Measurements from ENCODE around the gene POLR3G. TPM values are rescaled to one million over a fixed set of nuclear protein-coding genes. Genes with fewer than 3 reads are reported as not detected.

The POLR3G gene
- total and polyA plus RNA-seq, 2 of the 13 experiments (the other 11 are each of a cell fraction or from before 2014, with no cell fraction given): 1.2 to 7.3 TPM

- TF ChIP-seq KMT2A (CRISPR knock-in tag; IDR thresholded peaks at IDR 0.05) (no peak), SMAD3 (CRISPR knock-in tag; IDR thresholded peaks at IDR 0.05) (no peak), ZBTB38 (CRISPR knock-in tag; IDR thresholded peaks at IDR 0.05) (no peak), MXI1 (IDR thresholded peaks at IDR 0.05; ENCODE audit: borderline replicate concordance, low read depth, low read length) (no peak)
Observed at GRCh38 chr5:90503596-90503995, 28.9 kb downstream of the POLR3G start (continued).

- no peaks in the 10 kb centered on the region for H3K36me3 ChIP-seq (replicated peaks in 1 of 2; ENCODE audit: control insufficient read depth in 1 of 2, insufficient read depth in 2 of 2, low read length in 2 of 2)
- ChIA-PET POLR2A (no interaction called here), CTCF (ENCODE audit: low intra/inter-chr PET ratio, low total read pairs) (no interaction called here)
- no peaks in the 10 kb centered on the region for H3K9me3 ChIP-seq (ENCODE audit: low read length)
- H3K27me3 ChIP-seq (ENCODE audit: control insufficient read depth in 1 of 2, insufficient read depth in 2 of 2, low read length in 2 of 2): no peaks in the 10 kb centered on the region
- WGBS (ENCODE audit: low lambda C conversion rate): 84% methylated on average over 2 of the region's 2 CpGs
- no peak overlapping the region for H2AFZ ChIP-seq (ENCODE audit: low read length)
- H3K79me2 ChIP-seq (ENCODE audit: insufficient read depth, low read length): no peaks in the 10 kb centered on the region
- intact Hi-C loops (cut with micrococcal nuclease; ENCODE audit: unreplicated experiment): no loop called here
- BruUV-seq (replicated peaks): no TSS peak
- H3K4me1 ChIP-seq (ENCODE audit: insufficient read depth, low read length): no peaks in the 10 kb centered on the region
- in situ Hi-C loops (cut with HindIII; ENCODE audit: extremely low pct_ligation_motif_present, low pct_unique_long_range_greater_than_20kb): no loop called here
- no peak overlapping the region for H3K4me3 ChIP-seq (replicated peaks in 1 of 3; ENCODE audit: insufficient read depth in 1 of 3, low read depth in 2 of 3, low read length in 3 of 3)
- no peaks in the 10 kb centered on the region for H4K20me1 ChIP-seq (ENCODE audit: insufficient read depth, low read length)
- FAIRE-seq (no peak), ATAC-seq (no peak), DNase-seq (ENCODE audit: low spot score) (no peak)
- no peak overlapping the region for H3K4me2 ChIP-seq (ENCODE audit: low read depth, low read length)
- H3K9ac ChIP-seq (ENCODE audit: insufficient read depth, low read depth, low read length): no peak overlapping the region
- H3K27ac ChIP-seq (ENCODE audit: extremely low read length, insufficient read depth, low read length): no peak overlapping the region
- no peak for TF ChIP-seq NR0B2 (CRISPR knock-in tag; IDR thresholded peaks at IDR 0.05)
- no peak for TF ChIP-seq SMYD3 (CRISPR knock-in tag; IDR thresholded peaks at IDR 0.05)
- no peak for TF ChIP-seq POLR2AphosphoS2 (IDR thresholded peaks at IDR 0.05; ENCODE audit: low read depth, low read length)
- TF ChIP-seq GATAD1 (CRISPR knock-in tag; IDR thresholded peaks at IDR 0.05): no peak
- no peak for TF ChIP-seq FOXA1 (IDR thresholded peaks at IDR 0.05)
- TF ChIP-seq FOXA1 (CRISPR knock-in tag; IDR thresholded peaks at IDR 0.05): no peak
- TF ChIP-seq NFE2L1 (CRISPR knock-in tag; IDR thresholded peaks at IDR 0.05; ENCODE audit: borderline replicate concordance): no peak
- TF ChIP-seq NFYC (CRISPR knock-in tag; IDR thresholded peaks at IDR 0.05): no peak
- TF ChIP-seq TEF (CRISPR knock-in tag; IDR thresholded peaks at IDR 0.05): no peak
- TF ChIP-seq, protein P1, sequence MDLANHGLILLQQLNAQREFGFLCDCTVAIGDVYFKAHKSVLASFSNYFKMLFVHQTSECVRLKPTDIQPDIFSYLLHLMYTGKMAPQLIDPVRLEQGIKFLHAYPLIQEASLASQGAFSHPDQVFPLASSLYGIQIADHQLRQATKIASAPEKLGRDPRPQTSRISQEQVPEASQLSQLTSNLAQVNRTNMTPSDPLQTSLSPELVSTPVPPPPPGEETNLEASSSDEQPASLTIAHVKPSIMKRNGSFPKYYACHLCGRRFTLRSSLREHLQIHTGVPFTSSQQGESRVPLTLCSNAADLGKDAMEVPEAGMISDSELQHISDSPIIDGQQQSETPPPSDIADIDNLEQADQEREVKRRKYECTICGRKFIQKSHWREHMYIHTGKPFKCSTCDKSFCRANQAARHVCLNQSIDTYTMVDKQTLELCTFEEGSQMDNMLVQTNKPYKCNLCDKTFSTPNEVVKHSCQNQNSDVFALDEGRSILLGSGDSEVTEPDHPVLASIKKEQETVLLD (CRISPR knock-in tag; IDR thresholded peaks at IDR 0.05; ENCODE audit: low read depth): no peak
- TF ChIP-seq, protein P2, sequence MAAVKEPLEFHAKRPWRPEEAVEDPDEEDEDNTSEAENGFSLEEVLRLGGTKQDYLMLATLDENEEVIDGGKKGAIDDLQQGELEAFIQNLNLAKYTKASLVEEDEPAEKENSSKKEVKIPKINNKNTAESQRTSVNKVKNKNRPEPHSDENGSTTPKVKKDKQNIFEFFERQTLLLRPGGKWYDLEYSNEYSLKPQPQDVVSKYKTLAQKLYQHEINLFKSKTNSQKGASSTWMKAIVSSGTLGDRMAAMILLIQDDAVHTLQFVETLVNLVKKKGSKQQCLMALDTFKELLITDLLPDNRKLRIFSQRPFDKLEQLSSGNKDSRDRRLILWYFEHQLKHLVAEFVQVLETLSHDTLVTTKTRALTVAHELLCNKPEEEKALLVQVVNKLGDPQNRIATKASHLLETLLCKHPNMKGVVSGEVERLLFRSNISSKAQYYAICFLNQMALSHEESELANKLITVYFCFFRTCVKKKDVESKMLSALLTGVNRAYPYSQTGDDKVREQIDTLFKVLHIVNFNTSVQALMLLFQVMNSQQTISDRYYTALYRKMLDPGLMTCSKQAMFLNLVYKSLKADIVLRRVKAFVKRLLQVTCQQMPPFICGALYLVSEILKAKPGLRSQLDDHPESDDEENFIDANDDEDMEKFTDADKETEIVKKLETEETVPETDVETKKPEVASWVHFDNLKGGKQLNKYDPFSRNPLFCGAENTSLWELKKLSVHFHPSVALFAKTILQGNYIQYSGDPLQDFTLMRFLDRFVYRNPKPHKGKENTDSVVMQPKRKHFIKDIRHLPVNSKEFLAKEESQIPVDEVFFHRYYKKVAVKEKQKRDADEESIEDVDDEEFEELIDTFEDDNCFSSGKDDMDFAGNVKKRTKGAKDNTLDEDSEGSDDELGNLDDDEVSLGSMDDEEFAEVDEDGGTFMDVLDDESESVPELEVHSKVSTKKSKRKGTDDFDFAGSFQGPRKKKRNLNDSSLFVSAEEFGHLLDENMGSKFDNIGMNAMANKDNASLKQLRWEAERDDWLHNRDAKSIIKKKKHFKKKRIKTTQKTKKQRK (IDR thresholded peaks at IDR 0.05; ENCODE audit: low read length): no peak
- TF ChIP-seq ZNF891 (CRISPR knock-in tag; IDR thresholded peaks at IDR 0.05): no peak
- TF ChIP-seq FOXO1 (CRISPR knock-in tag; IDR thresholded peaks at IDR 0.05): no peak
- TF ChIP-seq, protein P3, sequence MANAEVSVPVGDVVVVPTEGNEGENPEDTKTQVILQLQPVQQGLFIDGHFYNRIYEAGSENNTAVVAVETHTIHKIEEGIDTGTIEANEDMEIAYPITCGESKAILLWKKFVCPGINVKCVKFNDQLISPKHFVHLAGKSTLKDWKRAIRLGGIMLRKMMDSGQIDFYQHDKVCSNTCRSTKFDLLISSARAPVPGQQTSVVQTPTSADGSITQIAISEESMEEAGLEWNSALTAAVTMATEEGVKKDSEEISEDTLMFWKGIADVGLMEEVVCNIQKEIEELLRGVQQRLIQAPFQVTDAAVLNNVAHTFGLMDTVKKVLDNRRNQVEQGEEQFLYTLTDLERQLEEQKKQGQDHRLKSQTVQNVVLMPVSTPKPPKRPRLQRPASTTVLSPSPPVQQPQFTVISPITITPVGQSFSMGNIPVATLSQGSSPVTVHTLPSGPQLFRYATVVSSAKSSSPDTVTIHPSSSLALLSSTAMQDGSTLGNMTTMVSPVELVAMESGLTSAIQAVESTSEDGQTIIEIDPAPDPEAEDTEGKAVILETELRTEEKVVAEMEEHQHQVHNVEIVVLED (CRISPR knock-in tag; IDR thresholded peaks at IDR 0.05; ENCODE audit: borderline replicate concordance): no peak
- TF ChIP-seq ZNF205 (CRISPR knock-in tag; IDR thresholded peaks at IDR 0.05): no peak
Observed at GRCh38 chr5:90504743-90505142, 30.1 kb downstream of the POLR3G start.

Data from HepG2 (cell line).